HG02938 (cell line): Measurements from ENCODE around the gene IFNG-AS1.

Source experiments
- ATAC-seq: cut with Tn5 transposase; IDR thresholded peaks from one replicate; pipeline ENCODE4 v1.9.1; 2021; ENCODE audit warnings: mild to moderate bottlenecking, moderate library complexity; ENCODE audit not compliant: unreplicated experiment

Gene IFNG-AS1

GRCh38 chr12:67993143-67993542 is 3.9 kb downstream of the IFNG-AS1 start:
- ATAC-seq, result no peak

GRCh38 chr12:67994046-67994445 is 4.8 kb downstream of the IFNG-AS1 start:
- ATAC-seq, result no peak

- no peak for ATAC-seq
Measured at GRCh38 chr12:67996347-67996746, 7.1 kb downstream of the IFNG-AS1 start.

- no peak for ATAC-seq
Measured at GRCh38 chr12:67998379-67998778, 9.1 kb downstream of the IFNG-AS1 start.

- no peak for ATAC-seq
Measured at GRCh38 chr12:67999244-67999643, 10.0 kb downstream of the IFNG-AS1 start.

- ATAC-seq, result no peak
Measured at GRCh38 chr12:68001486-68002466, 12.5 kb downstream of the IFNG-AS1 start.

DNA sequence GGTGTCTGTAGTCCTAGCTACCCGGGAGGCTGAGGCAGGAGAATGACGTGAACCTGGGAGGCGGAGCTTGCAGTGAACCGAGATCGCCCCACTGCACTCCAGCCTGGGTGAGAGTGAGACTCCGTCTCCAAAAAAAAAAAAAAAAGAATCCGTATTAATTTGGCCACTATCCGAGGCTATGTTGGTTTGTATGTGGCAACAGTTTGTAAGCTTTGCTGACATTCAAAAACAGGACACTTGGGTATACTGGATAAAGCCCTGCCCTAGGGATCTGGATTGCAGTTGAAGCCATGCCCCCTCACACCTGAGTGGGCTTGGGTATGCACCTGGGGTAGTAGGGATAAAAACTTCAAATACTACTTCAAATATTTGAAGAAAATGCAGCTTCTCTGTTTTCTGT is 14.5 kb downstream of the IFNG-AS1 start:
- ATAC-seq, result no peak

GRCh38 chr12:68007033-68007432 is 17.8 kb downstream of the IFNG-AS1 start:
- ATAC-seq, result no peak

DNA sequence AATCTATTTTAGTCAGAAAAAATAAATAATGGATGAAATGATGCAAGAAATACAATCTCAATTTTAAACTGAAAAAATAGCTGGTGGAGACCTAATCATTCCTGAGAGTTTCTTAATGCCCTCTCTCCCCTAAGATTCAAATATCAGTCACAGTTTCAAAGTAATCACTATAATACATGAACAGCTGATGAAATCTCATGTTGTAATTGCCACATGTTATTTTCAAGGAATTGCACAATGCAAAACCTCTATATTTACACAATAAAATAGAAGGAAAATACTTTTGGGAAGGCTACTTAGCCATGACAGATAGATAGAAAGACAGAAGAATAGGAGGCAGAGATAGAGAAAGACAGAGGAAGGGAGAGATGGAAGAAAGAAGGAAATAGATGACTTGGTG is 18.2 kb downstream of the IFNG-AS1 start:
- no peak for ATAC-seq

GRCh38 chr12:68011206-68011881 is 22.1 kb downstream of the IFNG-AS1 start:
- ATAC-seq, result no peak

- no peak for ATAC-seq
Measured at GRCh38 chr12:68011882-68012207, 22.6 kb downstream of the IFNG-AS1 start.

DNA sequence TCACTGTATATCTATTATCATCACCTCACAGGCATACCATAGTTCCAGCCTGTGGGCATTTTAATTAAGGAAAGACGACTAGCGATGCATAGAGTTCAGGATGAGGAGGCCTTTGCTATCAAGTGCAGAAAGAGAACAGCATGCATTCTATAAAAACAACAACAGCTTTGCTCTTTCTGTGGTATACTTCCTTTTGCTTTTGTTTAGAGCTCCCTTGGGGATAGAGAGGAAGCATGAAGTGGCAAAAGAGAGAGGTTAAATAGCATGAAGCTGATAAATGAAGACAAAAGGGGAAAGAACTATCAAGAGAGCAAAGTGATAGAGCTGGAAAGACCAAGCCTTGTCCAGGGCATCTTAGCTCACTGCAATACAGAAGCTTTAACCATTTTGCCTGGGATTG is 23.5 kb downstream of the IFNG-AS1 start:
- ATAC-seq, result peak; percentile 82

- ATAC-seq, result no peak
Measured at GRCh38 chr12:68013181-68013580, 23.9 kb downstream of the IFNG-AS1 start.

DNA sequence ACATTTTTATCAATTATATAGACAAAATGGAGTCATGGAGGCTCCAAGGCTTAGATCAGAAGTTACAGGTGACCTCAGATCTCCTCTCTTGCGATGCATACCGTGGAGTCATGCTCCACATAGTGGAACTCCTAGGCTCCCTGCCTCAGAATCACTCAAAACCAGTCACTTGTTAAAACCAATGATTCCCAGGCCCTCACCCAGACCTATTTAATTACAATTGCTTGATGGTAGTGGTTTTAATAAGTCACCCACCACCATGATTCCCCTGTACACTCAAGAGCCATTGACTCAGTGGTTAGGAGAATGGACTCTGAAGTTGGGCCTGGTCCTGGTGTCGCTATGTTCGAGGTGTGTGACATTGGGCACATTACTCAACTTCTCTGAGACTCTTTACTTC is 26.9 kb downstream of the IFNG-AS1 start:
- no peak for ATAC-seq

DNA sequence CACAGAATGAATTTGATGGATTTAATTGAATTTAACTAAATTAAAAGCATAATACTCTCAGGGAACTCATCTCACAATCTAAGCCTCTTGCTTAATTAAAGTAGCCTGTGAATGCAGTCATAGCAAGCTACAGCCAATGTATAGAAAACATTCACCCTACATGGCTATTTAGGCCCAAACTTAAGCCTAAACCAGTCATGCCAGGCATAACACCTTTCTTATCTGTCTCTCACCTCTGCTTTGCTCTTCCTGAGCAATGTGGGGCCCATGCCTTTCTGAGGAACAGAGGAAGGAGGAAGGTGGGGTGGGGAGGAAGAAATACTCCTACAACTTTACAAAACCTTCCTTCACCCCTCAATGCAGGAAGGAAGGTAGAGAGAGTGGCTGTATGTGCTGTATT is 29.1 kb downstream of the IFNG-AS1 start:
- no peak for ATAC-seq

DNA sequence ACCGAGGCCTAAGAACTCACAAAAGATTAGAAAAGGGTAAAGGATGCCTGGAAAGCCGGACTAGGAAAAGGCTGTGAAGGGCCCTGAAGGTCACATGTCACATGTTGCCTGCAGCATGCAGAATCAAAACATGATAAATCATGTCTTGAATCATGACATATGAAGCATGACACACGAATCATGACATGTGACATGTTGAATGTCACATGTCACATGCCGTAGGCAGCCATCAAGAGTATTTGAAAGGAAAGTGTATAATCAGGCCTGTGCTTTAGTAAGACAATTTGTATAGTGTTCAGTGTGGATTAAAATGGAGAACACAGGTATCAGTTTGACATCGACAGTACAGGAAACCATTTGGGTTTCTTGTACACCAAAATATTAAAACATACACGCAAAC is 30.8 kb downstream of the IFNG-AS1 start:
- no peak for ATAC-seq

GRCh38 chr12:68020699-68021098 is 31.5 kb downstream of the IFNG-AS1 start:
- no peak for ATAC-seq

DNA sequence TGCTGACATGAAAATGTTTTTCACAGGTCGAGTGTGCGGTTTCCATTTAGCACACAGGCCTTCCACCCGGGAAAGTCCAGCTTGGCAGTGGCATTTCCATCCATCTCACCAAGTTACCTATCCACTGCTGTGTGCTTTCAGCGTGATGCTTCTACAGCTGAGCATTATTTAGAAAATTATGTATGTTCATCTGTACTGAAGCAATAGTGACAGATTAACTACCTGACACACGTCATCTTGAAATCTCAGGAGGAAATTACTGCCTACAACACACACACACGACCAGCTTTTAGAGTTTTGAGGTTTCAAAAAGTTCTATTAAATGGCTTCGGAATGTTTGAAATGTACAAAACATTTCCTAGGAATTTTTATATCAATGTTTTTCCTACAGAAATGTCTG is 39.4 kb downstream of the IFNG-AS1 start:
- no peak for ATAC-seq

- ATAC-seq, result no peak
Measured at GRCh38 chr12:68030248-68030647, 41.0 kb downstream of the IFNG-AS1 start.

GRCh38 chr12:68031174-68031573 is 41.9 kb downstream of the IFNG-AS1 start:
- ATAC-seq, result no peak

DNA sequence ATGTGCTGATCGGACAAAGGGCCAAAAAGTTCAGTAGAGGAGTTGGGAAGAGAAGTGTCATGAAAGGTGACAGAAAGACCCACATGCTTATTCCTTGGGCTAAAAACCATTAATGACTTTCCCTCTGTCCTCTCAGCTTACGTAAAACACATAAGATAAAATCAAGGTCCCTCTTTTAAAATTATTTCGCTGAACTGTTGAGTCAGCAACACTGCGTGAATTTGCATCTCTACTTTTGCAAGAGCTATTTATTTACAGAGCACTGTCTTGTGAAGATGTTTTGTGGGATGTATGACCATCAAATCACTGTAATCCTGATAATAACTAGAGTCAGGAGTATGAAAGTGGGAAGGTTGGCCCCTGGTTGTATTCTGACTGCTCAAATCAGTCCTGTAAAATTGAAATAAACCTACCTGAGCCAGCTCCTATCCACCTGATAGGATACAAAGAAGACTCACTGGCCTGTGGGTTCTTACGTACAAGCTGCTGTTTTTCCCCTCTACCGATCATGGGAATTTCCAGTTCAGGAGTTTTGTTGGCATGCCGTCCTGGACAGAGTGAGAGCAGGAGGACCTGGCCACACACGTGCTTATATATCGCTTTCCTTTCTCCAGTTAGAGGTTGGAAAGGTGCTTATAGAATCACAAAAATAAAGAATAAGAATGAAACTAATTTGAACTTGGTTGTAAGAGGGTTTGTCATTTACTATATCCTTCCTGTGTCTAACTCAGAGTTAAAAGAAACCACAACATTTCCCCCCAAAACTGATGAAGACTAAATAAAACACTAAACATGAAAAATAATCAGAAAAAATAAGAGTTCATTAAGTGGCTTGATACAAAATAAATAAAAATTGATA is 42.9 kb downstream of the IFNG-AS1 start:
- no peak for ATAC-seq
